Measurements from ENCODE around the gene ARL6.

GRCh38 chr3:97821774-97822358 lies 57.3 kb downstream of the ARL6 start, which contains the start of gene CRYBG3:
- TF ChIP-seq, protein P1, sequence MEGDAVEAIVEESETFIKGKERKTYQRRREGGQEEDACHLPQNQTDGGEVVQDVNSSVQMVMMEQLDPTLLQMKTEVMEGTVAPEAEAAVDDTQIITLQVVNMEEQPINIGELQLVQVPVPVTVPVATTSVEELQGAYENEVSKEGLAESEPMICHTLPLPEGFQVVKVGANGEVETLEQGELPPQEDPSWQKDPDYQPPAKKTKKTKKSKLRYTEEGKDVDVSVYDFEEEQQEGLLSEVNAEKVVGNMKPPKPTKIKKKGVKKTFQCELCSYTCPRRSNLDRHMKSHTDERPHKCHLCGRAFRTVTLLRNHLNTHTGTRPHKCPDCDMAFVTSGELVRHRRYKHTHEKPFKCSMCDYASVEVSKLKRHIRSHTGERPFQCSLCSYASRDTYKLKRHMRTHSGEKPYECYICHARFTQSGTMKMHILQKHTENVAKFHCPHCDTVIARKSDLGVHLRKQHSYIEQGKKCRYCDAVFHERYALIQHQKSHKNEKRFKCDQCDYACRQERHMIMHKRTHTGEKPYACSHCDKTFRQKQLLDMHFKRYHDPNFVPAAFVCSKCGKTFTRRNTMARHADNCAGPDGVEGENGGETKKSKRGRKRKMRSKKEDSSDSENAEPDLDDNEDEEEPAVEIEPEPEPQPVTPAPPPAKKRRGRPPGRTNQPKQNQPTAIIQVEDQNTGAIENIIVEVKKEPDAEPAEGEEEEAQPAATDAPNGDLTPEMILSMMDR (IDR thresholded peaks at IDR 0.05), result no peak
- TF ChIP-seq POLR2A (IDR thresholded peaks at IDR 0.05), result no peak
